RWPE2 (cell line): Measurements from ENCODE around the gene BANF1.

Experiments used
- ATAC-seq: fragments of 200-7000 bp; cut with Tn5 transposase; 3 replicates; pipeline ENCODE4 v1.9.1; 2021; ENCODE audit warnings: low read depth
- DNase-seq: peaks from one replicate; pipeline ENCODE4 v3.0.0-alpha.2; 2020; ENCODE audit warnings: low spot score
- H3K27ac ChIP-seq: fragments of 450-650 bp; 2 replicates; pipeline ENCODE4 v1.5.1; 2017; ENCODE audit warnings: mild to moderate bottlenecking; ENCODE audit not compliant: poor library complexity, severe bottlenecking
- H3K27me3 ChIP-seq: fragments of 250-450 bp; sonication (Bioruptor Pico); 2 replicates; pipeline ENCODE4 v1.5.1; 2021; ENCODE audit warnings: mild to moderate bottlenecking, moderate library complexity; ENCODE audit not compliant: insufficient read depth, poor library complexity, severe bottlenecking
- H3K36me3 ChIP-seq: fragments of 250-450 bp; sonication (Bioruptor Pico); 2 replicates; pipeline ENCODE4 v1.5.1; 2020; ENCODE audit warnings: low read depth, mild to moderate bottlenecking, moderate library complexity
- H3K4me1 ChIP-seq: fragments of 250-450 bp; sonication (Bioruptor Pico); 2 replicates; pipeline ENCODE4 v1.5.1; 2021; ENCODE audit warnings: mild to moderate bottlenecking, moderate library complexity; ENCODE audit not compliant: insufficient read depth, poor library complexity, severe bottlenecking
- H3K4me3 ChIP-seq: fragments of 250-450 bp; sonication (Bioruptor Pico); 2 replicates; pipeline ENCODE4 v1.5.1; 2021; ENCODE audit warnings: mild to moderate bottlenecking, moderate library complexity; ENCODE audit not compliant: severe bottlenecking
- H3K9me3 ChIP-seq: fragments of 250-450 bp; sonication (Bioruptor Pico); 2 replicates; pipeline ENCODE4 v1.5.1; 2021; ENCODE audit warnings: mild to moderate bottlenecking, moderate library complexity; ENCODE audit not compliant: severe bottlenecking
- TF ChIP-seq, protein P1 (sequence below): fragments of 450-650 bp; IDR thresholded peaks from one replicate; pipeline ENCODE4 v1.5.1; 2017; ENCODE audit warnings: mild to moderate bottlenecking, moderate library complexity; ENCODE audit not compliant: poor library complexity, severe bottlenecking

Gene BANF1

DNA sequence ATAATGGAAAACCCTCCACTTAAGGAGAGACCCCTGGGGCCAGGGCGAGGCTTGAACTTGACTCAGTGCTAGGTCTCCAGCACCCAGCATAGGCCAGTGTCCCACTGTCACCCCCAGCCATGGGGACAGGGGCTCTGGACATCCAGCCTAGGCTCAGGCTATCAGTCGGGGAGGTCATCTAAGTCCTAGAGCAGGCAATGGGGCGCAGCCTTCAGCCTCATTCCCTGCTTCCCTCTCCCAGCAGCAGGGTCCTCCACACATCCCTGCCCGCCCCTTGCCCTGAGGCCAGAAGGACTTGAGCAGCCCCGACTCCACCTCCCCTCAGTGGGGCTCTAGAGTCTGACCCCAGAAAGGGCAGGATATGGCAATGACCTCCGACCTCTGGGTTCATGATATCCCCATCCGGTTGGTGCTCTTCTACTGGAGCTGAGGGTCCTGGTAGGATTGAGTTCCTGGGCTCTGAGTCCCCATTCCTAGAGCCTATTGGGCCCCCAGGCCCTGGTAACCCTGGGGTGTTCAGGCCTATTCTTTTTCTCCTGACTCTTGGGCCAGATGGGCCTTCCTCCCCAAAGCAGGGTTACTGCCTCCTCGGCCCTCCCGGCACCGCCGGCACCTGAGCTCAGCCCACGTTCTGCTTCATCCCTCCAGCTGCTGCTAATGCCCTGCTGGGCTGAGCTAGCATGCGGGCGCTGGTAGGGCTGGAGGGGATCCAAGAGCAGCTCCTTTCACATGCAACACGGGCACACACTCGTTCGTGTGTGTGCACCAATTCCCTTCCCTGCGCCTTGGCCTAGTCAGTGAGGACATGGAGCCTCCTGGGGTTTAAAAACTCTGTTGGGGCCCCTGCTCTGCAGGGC is 13.9 kb downstream of the BANF1 start:
- Histone ChIP-seq H3K4me3 (no peak overlapping the region), H3K9me3 (no peaks in the 10 kb centered on the region), H3K27me3 (no peaks in the 10 kb centered on the region), H3K36me3 (no peaks in the 10 kb centered on the region), H3K27ac (peak overlapping the region; percentile 75), H3K4me1 (peaks cover 38% of the 10 kb centered on the region)
- DNase-seq (peak; percentile 50), ATAC-seq (no peak)
- TF ChIP-seq, protein P1, sequence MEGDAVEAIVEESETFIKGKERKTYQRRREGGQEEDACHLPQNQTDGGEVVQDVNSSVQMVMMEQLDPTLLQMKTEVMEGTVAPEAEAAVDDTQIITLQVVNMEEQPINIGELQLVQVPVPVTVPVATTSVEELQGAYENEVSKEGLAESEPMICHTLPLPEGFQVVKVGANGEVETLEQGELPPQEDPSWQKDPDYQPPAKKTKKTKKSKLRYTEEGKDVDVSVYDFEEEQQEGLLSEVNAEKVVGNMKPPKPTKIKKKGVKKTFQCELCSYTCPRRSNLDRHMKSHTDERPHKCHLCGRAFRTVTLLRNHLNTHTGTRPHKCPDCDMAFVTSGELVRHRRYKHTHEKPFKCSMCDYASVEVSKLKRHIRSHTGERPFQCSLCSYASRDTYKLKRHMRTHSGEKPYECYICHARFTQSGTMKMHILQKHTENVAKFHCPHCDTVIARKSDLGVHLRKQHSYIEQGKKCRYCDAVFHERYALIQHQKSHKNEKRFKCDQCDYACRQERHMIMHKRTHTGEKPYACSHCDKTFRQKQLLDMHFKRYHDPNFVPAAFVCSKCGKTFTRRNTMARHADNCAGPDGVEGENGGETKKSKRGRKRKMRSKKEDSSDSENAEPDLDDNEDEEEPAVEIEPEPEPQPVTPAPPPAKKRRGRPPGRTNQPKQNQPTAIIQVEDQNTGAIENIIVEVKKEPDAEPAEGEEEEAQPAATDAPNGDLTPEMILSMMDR: no peak

DNA sequence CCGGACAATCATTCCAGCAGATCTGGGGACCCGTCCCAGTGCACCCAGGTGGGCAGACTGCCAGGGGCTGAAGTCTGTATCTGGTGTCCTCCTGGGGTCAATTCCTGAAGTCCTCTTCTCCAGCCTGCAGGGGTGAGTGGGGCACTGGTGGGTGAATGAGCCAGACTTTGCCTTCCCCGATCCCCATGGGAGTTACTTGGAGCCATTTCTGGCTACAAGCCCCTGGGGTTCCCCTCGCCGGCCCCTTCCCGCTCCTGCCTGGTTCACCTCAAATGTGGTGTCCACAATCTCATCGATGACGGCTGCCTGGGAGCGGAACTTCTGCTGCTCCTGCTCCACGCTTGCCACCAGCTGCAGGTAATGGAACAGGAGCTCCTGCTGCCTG is 14.5 kb downstream of the BANF1 start:
- ATAC-seq: no peak
- Histone ChIP-seq H3K4me1 (peaks cover 38% of the 10 kb centered on the region), H3K27me3 (no peaks in the 10 kb centered on the region), H3K36me3 (no peaks in the 10 kb centered on the region), H3K4me3 (no peak overlapping the region), H3K9me3 (no peaks in the 10 kb centered on the region), H3K27ac (peak overlapping the region; percentile 75)
- DNase-seq: peak; percentile 66
- TF ChIP-seq, protein P1: no peak

DNA sequence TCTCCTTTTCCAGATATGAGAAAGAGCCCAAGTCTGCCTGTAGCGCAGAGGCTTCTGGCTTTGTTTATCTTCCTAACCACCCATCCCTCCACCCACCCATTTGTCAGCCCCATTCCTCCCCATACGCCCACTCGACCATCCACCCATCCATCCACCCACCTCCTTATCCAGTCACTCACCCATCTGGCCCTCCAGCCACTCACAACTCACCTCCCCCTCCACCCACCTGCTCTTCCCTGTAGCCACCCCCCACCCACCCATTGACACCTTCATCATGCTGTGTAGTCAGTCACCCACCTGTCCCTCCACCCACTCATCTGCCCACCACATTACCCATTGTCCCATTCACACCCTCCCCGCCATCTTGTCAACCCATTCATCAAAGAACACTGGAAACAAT is 15.0 kb downstream of the BANF1 start:
- Histone ChIP-seq H3K27ac (no peak overlapping the region), H3K4me3 (no peak overlapping the region), H3K4me1 (peaks cover 33% of the 10 kb centered on the region), H3K9me3 (no peaks in the 10 kb centered on the region), H3K27me3 (no peaks in the 10 kb centered on the region), H3K36me3 (no peaks in the 10 kb centered on the region)
- DNase-seq (no peak), ATAC-seq (no peak)
- TF ChIP-seq, protein P1: no peak

DNA sequence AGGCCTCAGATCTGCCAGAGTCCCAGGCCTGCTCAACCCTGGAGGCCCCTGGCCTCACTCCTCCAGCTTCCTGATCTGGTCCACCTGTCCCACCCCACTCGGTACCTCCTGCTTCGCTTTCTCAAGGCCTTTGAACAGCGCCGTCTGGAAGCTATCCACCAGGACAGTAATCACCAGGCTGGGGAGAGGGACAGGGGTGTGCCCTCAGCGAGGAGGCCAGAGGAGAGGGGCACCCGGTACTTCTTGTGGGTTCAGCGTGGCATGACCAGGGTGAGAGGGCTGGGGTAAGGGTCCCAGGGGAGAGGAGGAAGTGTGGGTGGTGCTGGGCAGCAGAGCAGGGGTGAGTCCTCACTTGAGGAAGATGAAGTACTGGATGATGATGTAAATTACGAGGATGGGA is 17.9 kb downstream of the BANF1 start:
- ATAC-seq: no peak
- H3K4me1 ChIP-seq: peaks cover 20% of the 10 kb centered on the region
- peak; percentile 60 for DNase-seq
- H3K27me3 ChIP-seq: no peaks in the 10 kb centered on the region
- H3K9me3 ChIP-seq: no peaks in the 10 kb centered on the region
- H3K4me3 ChIP-seq: no peak overlapping the region
- TF ChIP-seq, protein P1: no peak
- peak overlapping the region; percentile 49 for H3K27ac ChIP-seq
- H3K36me3 ChIP-seq: no peaks in the 10 kb centered on the region

DNA sequence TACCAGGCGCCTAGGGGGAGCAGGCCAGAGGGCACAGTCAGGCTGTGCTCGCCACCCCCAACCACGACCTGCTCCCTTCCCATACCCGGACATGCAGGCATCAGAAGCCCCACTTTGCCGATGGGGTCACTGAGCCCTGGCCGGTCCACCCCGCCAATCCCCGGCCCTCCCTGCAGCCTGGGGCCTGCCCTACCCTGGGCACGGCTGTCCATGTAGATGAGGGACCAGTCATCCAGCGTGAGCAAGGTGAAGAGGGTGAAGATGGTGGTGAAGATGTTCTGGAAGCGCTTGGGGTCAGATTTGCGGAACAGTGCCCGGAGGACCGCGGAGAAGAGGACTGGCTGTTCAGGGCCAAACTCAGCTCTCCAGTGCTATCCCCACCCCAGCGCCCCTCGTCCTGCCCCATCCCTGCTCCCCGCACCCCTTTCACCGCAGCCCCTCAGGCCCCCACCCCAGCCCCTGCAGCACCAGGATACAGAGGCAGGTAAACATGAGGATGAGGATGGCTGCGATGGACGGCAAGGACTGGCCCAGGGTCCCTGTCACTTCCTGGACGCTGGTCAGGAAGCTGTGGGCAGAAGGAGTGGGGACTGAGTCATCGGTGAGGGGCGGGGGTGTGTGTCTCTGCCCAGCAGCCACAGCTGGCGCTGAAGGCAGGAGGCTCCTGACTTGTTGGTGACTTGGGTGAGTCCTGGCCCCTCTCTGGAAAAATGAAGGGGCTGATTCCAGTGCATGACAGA is 18.5 kb downstream of the BANF1 start:
- ATAC-seq (peak; percentile 83), DNase-seq (peak; percentile 76)
- Histone ChIP-seq H3K36me3 (no peaks in the 10 kb centered on the region), H3K9me3 (no peaks in the 10 kb centered on the region), H3K27ac (peak overlapping the region; percentile 49), H3K4me1 (peaks cover 15% of the 10 kb centered on the region), H3K4me3 (no peak overlapping the region), H3K27me3 (no peaks in the 10 kb centered on the region)
- TF ChIP-seq, protein P1: no peak
